GM12892 (cell line): Measurements from ENCODE around the gene HOXA7.

ENCODE experiments used
- DNase-seq: peaks from one replicate; pipeline ENCODE4 v3.0.0; 2011; ENCODE audit not compliant: insufficient read length
- FAIRE-seq: peaks from 2 replicates; lab custom pipeline; 2011; peaks lifted over from hg19 to GRCh38; lab: Jason Lieb, UNC
- POLR2A ChIP-seq: IDR thresholded peaks from 2 replicates; pipeline ENCODE4 v1.6.1; 2011; ENCODE audit warnings: low read depth, low read length, control low read depth
- POLR2AphosphoS5 ChIP-seq: IDR thresholded peaks from 2 replicates; pipeline ENCODE4 v1.6.1; 2011; ENCODE audit warnings: low read depth, low read length, control low read depth
- TAF1 ChIP-seq: IDR thresholded peaks from 2 replicates; pipeline ENCODE4 v1.6.1; 2011; ENCODE audit warnings: low read depth, mild to moderate bottlenecking, control low read depth, low read length, borderline replicate concordance

Gene HOXA7

GRCh38 chr7:27145914-27146412, 10.5 kb downstream of the HOXA7 start:
- FAIRE-seq: no peak
- TF ChIP-seq TAF1 (no peak), POLR2AphosphoS5 (no peak), POLR2A (no peak)
- DNase-seq: no peak

- DNase-seq: no peak
- TF ChIP-seq POLR2A (no peak), TAF1 (no peak), POLR2AphosphoS5 (no peak)
- no peak for FAIRE-seq
Observed at GRCh38 chr7:27145165-27145913, 11.1 kb downstream of the HOXA7 start.

GRCh38 chr7:27144781-27145164, 11.7 kb downstream of the HOXA7 start:
- TF ChIP-seq TAF1: no peak
- TF ChIP-seq POLR2AphosphoS5: no peak
- no peak for TF ChIP-seq POLR2A
- FAIRE-seq: no peak
- DNase-seq: no peak

GRCh38 chr7:27143950-27144780, 12.3 kb downstream of the HOXA7 start:
- no peak for DNase-seq
- TF ChIP-seq TAF1 (no peak), POLR2AphosphoS5 (no peak), POLR2A (no peak)
- no peak for FAIRE-seq

- FAIRE-seq (no peak), DNase-seq (no peak)
- no peak for TF ChIP-seq POLR2AphosphoS5
- no peak for TF ChIP-seq TAF1
- TF ChIP-seq POLR2A: no peak
Observed at GRCh38 chr7:27143023-27143949, 13.2 kb downstream of the HOXA7 start, which contains the start of gene HOXA5. HOXA5 (minus strand) TSS chr7:27143681; CDS start chr7:27143607, 74 bp downstream.

- FAIRE-seq (no peak), DNase-seq (no peak)
- no peak for TF ChIP-seq POLR2A
- TF ChIP-seq POLR2AphosphoS5: no peak
- no peak for TF ChIP-seq TAF1
Observed at GRCh38 chr7:27142580-27143022, 13.9 kb downstream of the HOXA7 start.

GRCh38 chr7:27141923-27142579, 14.4 kb downstream of the HOXA7 start:
- FAIRE-seq: no peak
- DNase-seq: no peak
- TF ChIP-seq POLR2A (no peak), POLR2AphosphoS5 (no peak), TAF1 (no peak)

- DNase-seq: no peak
- TF ChIP-seq TAF1: no peak
- no peak for TF ChIP-seq POLR2A
- no peak for TF ChIP-seq POLR2AphosphoS5
- FAIRE-seq: no peak
Observed at GRCh38 chr7:27141137-27141922, 15.1 kb downstream of the HOXA7 start.

GRCh38 chr7:27140126-27140857, 16.2 kb downstream of the HOXA7 start:
- TF ChIP-seq POLR2A (no peak), POLR2AphosphoS5 (no peak), TAF1 (no peak)
- FAIRE-seq (no peak), DNase-seq (no peak)
